H1 (cell line): ENCODE measurements around the gene HAGH. TPM values are rescaled to one million over a fixed set of nuclear protein-coding genes. Genes with fewer than 3 reads are reported as not detected.

Experiments used
- CTCF ChIA-PET: fragments of 300-600 bp; sonication (Branson Sonifier 250); formaldehyde crosslinking; loops from one replicate; lab custom pipeline; 2021; ENCODE audit not compliant: partially characterized antibody; lab: Charles Lee
- POLR2A ChIA-PET: fragments of 300-600 bp; sonication (Branson Sonifier 250); formaldehyde crosslinking; loops from one replicate; lab custom pipeline; 2021; ENCODE audit warnings: inconsistent platforms; ENCODE audit not compliant: partially characterized antibody; lab: Charles Lee
- DNase-seq, 2 experiments: peaks; one replicate each; pipeline versions ENCODE4 v3.0.0 to v3.0.0-alpha.2; 2010 to 2022; ENCODE audit warnings: low spot score in 2 of 2, low read depth in 1 of 2, mixed read lengths in 1 of 2
- FAIRE-seq: peaks from 2 replicates; lab custom pipeline; 2011; peaks lifted over from hg19 to GRCh38; lab: Jason Lieb, UNC
- H2AFZ ChIP-seq: 2 replicates; pipeline ENCODE4 v1.8.1; 2012; ENCODE audit warnings: low read length, inconsistent platforms
- H2AK5ac ChIP-seq: 2 replicates; pipeline ENCODE4 v1.6.1; 2013; ENCODE audit warnings: low read depth, low read length
- H2BK120ac ChIP-seq: replicated peaks from 2 replicates; pipeline ENCODE3; 2013; ENCODE audit warnings: low read depth, low read length, inconsistent platforms
- H2BK12ac ChIP-seq: 2 replicates; pipeline ENCODE4 v1.6.1; 2013; ENCODE audit warnings: low read depth, low read length
- H2BK15ac ChIP-seq: 2 replicates; pipeline ENCODE4 v1.6.1; 2013; ENCODE audit warnings: low read length
- H2BK20ac ChIP-seq: 2 replicates; pipeline ENCODE4 v1.6.1; 2013; ENCODE audit warnings: low read length
- H2BK5ac ChIP-seq: 2 replicates; pipeline ENCODE4 v1.6.1; 2013; ENCODE audit warnings: low read depth, low read length
- H3K14ac ChIP-seq: 2 replicates; pipeline ENCODE4 v1.6.1; 2013; ENCODE audit warnings: inconsistent platforms; ENCODE audit not compliant: insufficient read length
- H3K18ac ChIP-seq: 2 replicates; pipeline ENCODE4 v1.6.1; 2013; ENCODE audit warnings: low read length; ENCODE audit errors: extremely low read depth
- H3K23ac ChIP-seq: 2 replicates; pipeline ENCODE4 v1.6.1; 2013; ENCODE audit warnings: inconsistent platforms; ENCODE audit not compliant: insufficient read length
- H3K23me2 ChIP-seq: 2 replicates; pipeline ENCODE4 v1.6.1; 2013; ENCODE audit warnings: low read depth, low read length
- H3K27ac ChIP-seq: 2 replicates; pipeline ENCODE4 v1.6.1; 2011; ENCODE audit warnings: low read depth, low read length, inconsistent platforms
- H3K27me3 ChIP-seq, 4 experiments: replicated peaks in 1 of 4; 1 replicate in 1 of 4; 2 replicates in 3 of 4; pipeline versions ENCODE4 v1.6.1 to v1.8.1; 2011 to 2013; ENCODE audit warnings: low read length in 3 of 4, mild to moderate bottlenecking in 3 of 4, inconsistent platforms in 2 of 4, mixed read lengths in 2 of 4, moderate library complexity in 1 of 4; ENCODE audit not compliant: control insufficient read depth in 3 of 4, insufficient read depth in 3 of 4; ENCODE audit errors: extremely low read depth in 1 of 4
- H3K36me3 ChIP-seq, 4 experiments: 2 replicates each; pipeline versions ENCODE4 v1.6.1 to v1.8.1; 2011 to 2013; ENCODE audit warnings: mild to moderate bottlenecking in 4 of 4, low read length in 3 of 4, moderate library complexity in 2 of 4, control low read depth in 1 of 4, inconsistent platforms in 1 of 4; ENCODE audit not compliant: insufficient read depth in 4 of 4, control insufficient read depth in 2 of 4
- H3K4ac ChIP-seq: replicated peaks from 2 replicates; pipeline ENCODE3; 2013; ENCODE audit warnings: low read length, low read depth, mixed read lengths, inconsistent platforms; ENCODE audit not compliant: insufficient read length
- H3K4me1 ChIP-seq, 4 experiments: replicated peaks in 1 of 4; 1 replicate in 1 of 4; 2 replicates in 3 of 4; pipeline versions ENCODE4 v1.6.1 to v1.8.1; 2011 to 2013; ENCODE audit warnings: low read length in 3 of 4, inconsistent platforms in 2 of 4, mixed read lengths in 1 of 4; ENCODE audit not compliant: insufficient read depth in 4 of 4, control insufficient read depth in 3 of 4
- H3K4me2 ChIP-seq, 2 experiments: 2 replicates each; pipeline versions ENCODE4 v1.6.1 to v1.8.1; 2011 to 2013; ENCODE audit warnings: low read depth in 2 of 2, low read length in 2 of 2, control low read depth in 1 of 2, inconsistent platforms in 1 of 2, mild to moderate bottlenecking in 1 of 2; ENCODE audit not compliant: insufficient read depth in 1 of 2
- H3K4me3 ChIP-seq, 4 experiments: fragments of 200-600, 300-600 bp in 1 of 4; sonication (generic), shearing (Covaris generic), sonication (Bioruptor Twin) in 1 of 4; 2 replicates each; pipeline versions ENCODE4 v1.5.1 to v1.8.1; 2011 to 2016; ENCODE audit warnings: low read length in 4 of 4, low read depth in 3 of 4, control low read depth in 2 of 4, inconsistent platforms in 2 of 4, mild to moderate bottlenecking in 2 of 4, mixed read lengths in 1 of 4, moderate library complexity in 1 of 4; ENCODE audit not compliant: insufficient read depth in 2 of 4; ENCODE audit errors: extremely low read depth in 1 of 4
- H3K56ac ChIP-seq: replicated peaks from 2 replicates; pipeline ENCODE3; 2013; ENCODE audit warnings: low read depth, mild to moderate bottlenecking, mixed read lengths, low read length, inconsistent platforms; ENCODE audit not compliant: insufficient read length
- H3K79me1 ChIP-seq: 2 replicates; pipeline ENCODE4 v1.6.1; 2013; ENCODE audit warnings: low read depth, low read length, control low read depth
- H3K79me2 ChIP-seq, 2 experiments: 2 replicates each; pipeline versions ENCODE4 v1.6.1 to v1.8.1; 2012 to 2013; ENCODE audit warnings: low read length in 2 of 2, mild to moderate bottlenecking in 2 of 2, inconsistent platforms in 1 of 2; ENCODE audit not compliant: insufficient read depth in 2 of 2, control insufficient read depth in 1 of 2
- H3K9ac ChIP-seq, 4 experiments: replicated peaks in 1 of 4; 1 replicate in 1 of 4; 2 replicates in 3 of 4; pipeline versions ENCODE4 v1.6.1 to v1.8.1; 2011 to 2013; ENCODE audit warnings: low read depth in 3 of 4, low read length in 3 of 4, control low read depth in 2 of 4, mild to moderate bottlenecking in 2 of 4, moderate library complexity in 2 of 4, inconsistent platforms in 1 of 4; ENCODE audit errors: extremely low read depth in 1 of 4
- H3K9me3 ChIP-seq, 2 experiments: 2 replicates each; pipeline versions ENCODE4 v1.6.1 to v1.8.1; 2012 to 2013; ENCODE audit warnings: mild to moderate bottlenecking in 2 of 2, moderate library complexity in 2 of 2, control low read depth in 1 of 2, inconsistent platforms in 1 of 2, low read depth in 1 of 2, low read length in 1 of 2, mixed read lengths in 1 of 2; ENCODE audit not compliant: insufficient read depth in 2 of 2
- H4K20me1 ChIP-seq, 2 experiments: replicated peaks in 1 of 2; 2 replicates each; pipeline versions ENCODE3 to v1.8.1; 2011 to 2013; ENCODE audit warnings: inconsistent platforms in 2 of 2, low read length in 2 of 2, mild to moderate bottlenecking in 1 of 2; ENCODE audit not compliant: insufficient read depth in 2 of 2, control insufficient read depth in 1 of 2
- H4K5ac ChIP-seq: 2 replicates; pipeline ENCODE4 v1.6.1; 2013; ENCODE audit warnings: low read length, low read depth, mixed read lengths, inconsistent platforms; ENCODE audit not compliant: insufficient read length
- H4K8ac ChIP-seq: 2 replicates; pipeline ENCODE4 v1.8.0; 2013; ENCODE audit warnings: mild to moderate bottlenecking, moderate library complexity, low read length, inconsistent platforms; ENCODE audit not compliant: insufficient read depth; ENCODE audit errors: extremely low read depth
- H4K91ac ChIP-seq: replicated peaks from 2 replicates; pipeline ENCODE3; 2013; ENCODE audit warnings: low read length, mixed read lengths, inconsistent platforms; ENCODE audit not compliant: insufficient read length
- EGR1 ChIP-seq: IDR thresholded peaks from 2 replicates; pipeline ENCODE4 v1.6.1; 2011; ENCODE audit warnings: low read depth, low read length, borderline replicate concordance
- WGBS, 2 experiments: shearing (Covaris generic) in 1 of 2; methylation state at CpG; one replicate each; pipeline versions ENCODE4 v1.1.6 to v1.1.7; 2013 to 2015; ENCODE audit warnings: low lambda C conversion rate in 2 of 2, mixed read lengths in 2 of 2, inconsistent platforms in 1 of 2, low coverage in 1 of 2, missing lambda C conversion rate in 1 of 2; ENCODE audit not compliant: insufficient replicate concordance in 2 of 2, insufficient coverage in 1 of 2, insufficient read length in 1 of 2; ENCODE audit errors: extremely low coverage in 1 of 2, missing lambda C conversion rate in 1 of 2; 5-methylcytosine and 5-hydroxymethylcytosine counted together
- polyA plus RNA-seq, 7 experiments: library from polyadenylated mRNA; depleted of rRNA in 3 of 7; stranded (reverse) in 5 of 7; unstranded in 2 of 7; fragments of >200 nt in 5 of 7; fragments of 200-250 nt in 2 of 7; gene quantifications; 1 replicate in 5 of 7; 2 replicates in 1 of 7; 4 replicates in 1 of 7; pipeline versions ENCODE4 v1.2.1 to v1.2.3, GENCODE V29; 2011 to 2013; ENCODE audit warnings: missing spikeins in 2 of 7, mixed read lengths in 2 of 7
- total RNA-seq: library from RNA; stranded (reverse); fragmentation: NEBNext Ultra II Directional; extraction: Animal tissue kit (Norgen Biotek cat#: 25700); gene quantifications from 2 replicates; pipeline ENCODE4 v1.2.1, GENCODE V29; 2021

HAGH gene
- total and polyA plus RNA-seq, 2 of the 8 experiments (the other 6 are each of a cell fraction or from before 2014, with no cell fraction given), result 28.7 to 40.6 TPM

DNA sequence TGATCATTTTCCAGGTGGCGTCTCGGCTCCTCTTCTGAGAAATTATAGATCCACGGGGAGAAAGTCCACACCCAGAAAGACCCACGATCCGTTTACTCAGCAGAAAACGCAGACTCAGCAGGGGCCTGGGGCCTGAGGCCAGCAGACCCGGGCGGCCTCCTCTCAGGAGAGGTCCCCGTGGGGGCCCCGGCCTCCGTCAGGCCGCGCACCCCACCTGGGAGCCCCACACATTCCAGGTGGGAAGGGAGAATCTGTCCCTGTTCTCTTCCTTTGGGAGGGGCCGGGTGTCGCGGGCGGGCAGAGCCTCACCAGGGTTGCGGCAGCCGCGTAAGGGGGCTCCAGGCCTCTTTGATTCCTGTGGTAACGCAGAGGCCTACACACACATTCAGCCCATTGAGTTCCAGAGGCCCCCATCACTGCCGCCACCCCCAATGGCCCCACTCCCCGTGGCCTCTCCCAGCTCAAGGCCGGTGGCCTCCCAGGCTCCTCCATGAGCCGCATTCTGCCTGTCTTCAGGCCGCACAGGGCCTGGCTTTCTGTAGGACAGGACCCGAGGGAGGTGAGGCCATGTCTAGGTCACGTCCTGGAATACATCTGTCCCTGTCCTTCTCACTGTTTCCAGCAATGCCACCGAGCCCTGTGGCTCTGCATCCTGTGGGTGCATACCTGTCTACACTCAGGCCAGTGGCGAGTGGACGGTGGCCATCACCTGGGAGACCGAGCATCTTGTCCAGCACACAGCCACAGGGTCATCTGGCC is 31.5 kb downstream of the HAGH start:
- no peaks in the 10 kb centered on the region for H3K27me3 ChIP-seq
- no peak overlapping the region for H4K8ac ChIP-seq
- no peak overlapping the region for H3K23ac ChIP-seq
- no peak overlapping the region for H3K56ac ChIP-seq
- H3K9ac ChIP-seq, result no peak overlapping the region
- FAIRE-seq, result no peak
- no peak overlapping the region for H2BK15ac ChIP-seq
- no peaks in the 10 kb centered on the region for H3K4me1 ChIP-seq
- no peak overlapping the region for H2BK20ac ChIP-seq
- H2BK12ac ChIP-seq, result no peak overlapping the region
- H3K14ac ChIP-seq, result no peak overlapping the region
- H2AK5ac ChIP-seq, result 0 out of 2 replicates have a peak overlapping the region, but pooled peaks have one; percentile 24
- H3K4me2 ChIP-seq, result no peak overlapping the region
- DNase-seq, result no peak
- H4K91ac ChIP-seq, result no peak overlapping the region
- peaks cover 18 to 20% of the 10 kb centered on the region in 2 experiments for H3K9me3 ChIP-seq
- no peaks in the 10 kb centered on the region; the same call in 1 of the 2 replicates for H3K79me1 ChIP-seq
- H3K18ac ChIP-seq, result no peak overlapping the region
- no peak overlapping the region for H3K27ac ChIP-seq
- H3K79me2 ChIP-seq, result no peaks in the 10 kb centered on the region
- H2BK120ac ChIP-seq, result no peak overlapping the region
- no peaks in the 10 kb centered on the region for H3K23me2 ChIP-seq
- WGBS, 2 experiments, result 90% methylated on average over 26 of the region's 32 CpGs; no CpG with 5 or more reads in 1 of the 2 experiments
- H2BK5ac ChIP-seq, result 0 out of 2 replicates have a peak overlapping the region, but pooled peaks have one; percentile 26
- peaks cover 0 to 15% (median 0%) of the 10 kb centered on the region in 4 experiments; a peak in 2 of 8 replicates for H3K36me3 ChIP-seq
- no peak overlapping the region for H4K5ac ChIP-seq
- ChIA-PET CTCF (interaction anchor here (1.3 kb wide), 1 partner anchor 28 kb away, joined by 4 read pairs; no protein-coding TSS in a partner anchor), POLR2A (interaction anchor here (1.0 to 3.3 kb wide), 4 partner anchors 13 to 32 kb away, joined by 3 to 19 read pairs (median 4); partner anchors contain the start of genes EME2, FAHD1, HAGH and MRPS34)
- H3K4ac ChIP-seq, result no peak overlapping the region
- no peak for TF ChIP-seq EGR1
- peaks cover 0 to 2% of the 10 kb centered on the region in 2 experiments for H4K20me1 ChIP-seq
- H2AFZ ChIP-seq, result no peak overlapping the region
- no peak overlapping the region for H3K4me3 ChIP-seq
